Fibroblast of peridontal ligament (primary cell): ENCODE results near the gene SEMA4B.

Experiments
- DNase-seq: peaks from one replicate; pipeline ENCODE4 v3.0.0-alpha.2; 2010; ENCODE audit errors: extremely low read depth

SEMA4B gene

DNA sequence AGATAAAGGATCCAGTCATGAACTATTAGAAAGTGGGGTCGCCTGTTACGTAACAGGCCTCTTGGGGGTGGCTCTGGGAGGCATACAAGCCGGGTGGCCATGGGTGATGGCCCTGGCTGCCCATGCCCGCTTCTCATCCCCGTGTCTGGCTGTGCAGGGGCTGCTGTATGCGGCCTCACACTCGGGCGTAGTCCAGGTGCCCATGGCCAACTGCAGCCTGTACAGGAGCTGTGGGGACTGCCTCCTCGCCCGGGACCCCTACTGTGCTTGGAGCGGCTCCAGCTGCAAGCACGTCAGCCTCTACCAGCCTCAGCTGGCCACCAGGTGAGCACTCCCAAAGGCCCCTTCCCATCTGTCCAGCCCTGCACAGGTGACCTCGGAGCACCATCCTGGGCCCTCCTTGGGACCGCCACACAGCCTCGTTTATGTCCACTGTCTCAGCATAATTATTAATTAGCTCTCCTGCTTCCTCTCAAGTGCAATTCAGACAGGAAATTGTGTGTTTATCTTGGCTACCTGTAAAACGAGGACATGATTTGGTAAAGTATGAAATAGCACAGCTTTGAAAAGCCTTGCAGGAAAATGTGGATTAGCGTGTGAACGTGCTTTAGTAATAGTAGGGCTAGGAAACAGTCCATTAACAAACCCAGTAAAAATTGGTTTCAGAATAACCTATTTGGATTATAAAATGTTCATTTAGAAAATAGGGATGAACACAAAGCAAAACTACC is 24.5 kb downstream of the SEMA4B start:
- no peak for DNase-seq

DNA sequence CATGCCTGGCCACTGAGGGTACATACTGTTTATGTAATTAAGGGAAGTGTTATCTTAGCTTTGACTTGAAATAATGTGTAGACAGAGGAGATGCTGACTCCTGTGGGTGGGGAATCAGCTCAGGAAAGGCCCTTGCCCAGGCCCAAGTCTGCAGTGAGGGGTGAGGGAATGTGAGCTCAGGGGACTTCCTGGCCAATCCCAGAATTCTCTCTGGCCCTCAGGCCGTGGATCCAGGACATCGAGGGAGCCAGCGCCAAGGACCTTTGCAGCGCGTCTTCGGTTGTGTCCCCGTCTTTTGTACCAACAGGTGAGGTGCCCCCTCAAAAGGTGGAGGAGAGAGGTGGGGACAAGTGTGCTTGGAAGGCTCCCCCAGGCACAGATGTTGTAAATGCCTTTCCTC is 26.2 kb downstream of the SEMA4B start:
- DNase-seq = no peak

DNA sequence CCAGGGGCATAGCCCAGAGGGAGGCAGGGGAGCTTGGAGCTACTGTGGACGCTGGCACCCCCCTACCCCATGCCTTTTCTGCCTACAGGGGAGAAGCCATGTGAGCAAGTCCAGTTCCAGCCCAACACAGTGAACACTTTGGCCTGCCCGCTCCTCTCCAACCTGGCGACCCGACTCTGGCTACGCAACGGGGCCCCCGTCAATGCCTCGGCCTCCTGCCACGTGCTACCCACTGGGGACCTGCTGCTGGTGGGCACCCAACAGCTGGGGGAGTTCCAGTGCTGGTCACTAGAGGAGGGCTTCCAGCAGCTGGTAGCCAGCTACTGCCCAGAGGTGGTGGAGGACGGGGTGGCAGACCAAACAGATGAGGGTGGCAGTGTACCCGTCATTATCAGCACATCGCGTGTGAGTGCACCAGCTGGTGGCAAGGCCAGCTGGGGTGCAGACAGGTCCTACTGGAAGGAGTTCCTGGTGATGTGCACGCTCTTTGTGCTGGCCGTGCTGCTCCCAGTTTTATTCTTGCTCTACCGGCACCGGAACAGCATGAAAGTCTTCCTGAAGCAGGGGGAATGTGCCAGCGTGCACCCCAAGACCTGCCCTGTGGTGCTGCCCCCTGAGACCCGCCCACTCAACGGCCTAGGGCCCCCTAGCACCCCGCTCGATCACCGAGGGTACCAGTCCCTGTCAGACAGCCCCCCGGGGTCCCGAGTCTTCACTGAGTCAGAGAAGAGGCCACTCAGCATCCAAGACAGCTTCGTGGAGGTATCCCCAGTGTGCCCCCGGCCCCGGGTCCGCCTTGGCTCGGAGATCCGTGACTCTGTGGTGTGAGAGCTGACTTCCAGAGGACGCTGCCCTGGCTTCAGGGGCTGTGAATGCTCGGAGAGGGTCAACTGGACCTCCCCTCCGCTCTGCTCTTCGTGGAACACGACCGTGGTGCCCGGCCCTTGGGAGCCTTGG is 27.0 kb downstream of the SEMA4B start:
- DNase-seq = no peak

DNA sequence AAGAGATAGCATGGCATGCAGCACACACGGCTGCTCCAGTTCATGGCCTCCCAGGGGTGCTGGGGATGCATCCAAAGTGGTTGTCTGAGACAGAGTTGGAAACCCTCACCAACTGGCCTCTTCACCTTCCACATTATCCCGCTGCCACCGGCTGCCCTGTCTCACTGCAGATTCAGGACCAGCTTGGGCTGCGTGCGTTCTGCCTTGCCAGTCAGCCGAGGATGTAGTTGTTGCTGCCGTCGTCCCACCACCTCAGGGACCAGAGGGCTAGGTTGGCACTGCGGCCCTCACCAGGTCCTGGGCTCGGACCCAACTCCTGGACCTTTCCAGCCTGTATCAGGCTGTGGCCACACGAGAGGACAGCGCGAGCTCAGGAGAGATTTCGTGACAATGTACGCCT is 27.8 kb downstream of the SEMA4B start:
- DNase-seq = no peak

DNA sequence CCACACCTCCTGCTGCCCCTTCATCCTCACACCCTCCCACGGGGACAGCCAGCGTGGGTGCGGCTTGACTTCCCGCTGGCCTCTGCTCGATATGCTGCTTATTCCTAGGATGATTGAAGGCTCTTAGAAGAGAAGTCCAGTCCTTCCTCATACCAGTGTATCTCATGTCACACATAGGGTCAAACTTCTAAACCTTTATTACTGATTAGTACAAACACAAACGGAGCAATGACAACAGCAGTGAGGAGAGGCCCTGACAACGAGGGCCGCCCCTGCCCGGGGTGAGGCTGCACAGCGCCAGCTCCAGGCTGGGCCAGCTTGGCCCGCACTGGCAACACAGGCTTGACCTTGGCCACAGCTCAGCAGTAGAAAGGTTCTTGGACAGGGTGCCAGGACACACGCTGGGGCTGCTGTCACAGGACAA is 29.0 kb downstream of the SEMA4B start:
- DNase-seq = no peak

DNA sequence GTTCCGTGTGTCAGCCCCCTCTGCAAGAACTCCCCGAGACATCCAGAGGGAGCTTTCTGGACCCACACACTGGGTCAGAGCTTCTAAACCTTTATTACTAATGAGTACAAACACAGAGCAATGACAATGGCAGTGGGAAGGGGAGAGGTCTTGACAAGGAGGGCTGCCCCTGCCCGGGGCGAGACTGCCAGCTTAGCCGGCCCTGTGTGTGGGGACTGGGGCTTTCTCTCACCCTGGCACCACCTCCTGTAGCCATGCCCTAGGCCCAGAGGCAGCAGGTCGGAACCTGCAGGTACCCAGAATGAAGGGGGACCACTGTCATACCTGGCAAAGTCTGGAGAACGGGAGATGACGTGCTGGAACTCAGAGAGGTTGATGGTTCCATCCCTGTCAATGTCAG is 29.5 kb downstream of the SEMA4B start:
- DNase-seq = no peak

DNA sequence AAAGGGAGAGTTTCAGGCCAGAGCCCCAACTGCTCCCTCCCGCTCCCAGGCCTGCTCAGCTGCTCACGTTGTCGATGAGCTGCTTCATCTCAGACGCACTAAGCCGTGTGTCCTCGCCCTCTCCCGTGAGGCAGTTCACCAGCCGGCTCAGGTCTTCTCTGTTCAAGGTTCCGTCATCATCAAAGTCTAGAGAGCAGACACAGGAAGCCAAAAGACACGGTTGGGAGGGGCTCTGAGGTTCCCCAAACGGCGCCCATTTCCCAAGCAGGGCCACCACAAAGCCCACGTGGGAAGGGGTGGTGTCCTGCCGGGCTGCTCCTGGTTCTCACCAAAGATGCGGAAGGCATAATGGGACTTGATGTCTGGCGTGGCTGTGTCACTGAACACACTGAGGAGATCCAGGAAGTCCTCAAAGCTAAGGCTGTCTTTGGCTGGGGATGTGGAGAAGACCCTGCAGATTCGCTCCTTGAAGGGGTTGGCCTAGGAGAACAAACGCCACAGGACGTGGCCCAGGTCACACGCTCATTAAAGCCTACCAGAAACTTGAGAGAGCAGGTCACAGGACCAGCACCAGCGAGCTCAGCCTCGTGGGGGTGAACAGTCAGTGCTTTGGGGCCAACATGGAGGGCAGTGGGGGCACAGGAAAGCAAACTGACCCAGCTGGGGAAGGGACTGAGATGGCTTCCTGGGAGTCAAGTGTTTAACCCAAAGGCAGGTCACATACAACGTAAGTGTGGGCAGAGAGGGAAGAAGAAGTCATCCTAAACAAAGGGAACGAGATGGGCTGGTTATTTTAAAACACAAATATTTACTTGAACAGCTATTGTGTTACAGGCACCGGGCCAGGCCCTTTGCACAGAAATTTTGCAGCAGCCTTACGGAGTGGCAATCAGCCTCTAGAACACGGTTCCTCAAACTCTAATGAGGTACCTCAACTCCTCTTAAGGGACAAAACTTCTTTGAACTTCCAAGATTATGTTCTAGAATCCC is 30.2 kb downstream of the SEMA4B start:
- DNase-seq = no peak

DNA sequence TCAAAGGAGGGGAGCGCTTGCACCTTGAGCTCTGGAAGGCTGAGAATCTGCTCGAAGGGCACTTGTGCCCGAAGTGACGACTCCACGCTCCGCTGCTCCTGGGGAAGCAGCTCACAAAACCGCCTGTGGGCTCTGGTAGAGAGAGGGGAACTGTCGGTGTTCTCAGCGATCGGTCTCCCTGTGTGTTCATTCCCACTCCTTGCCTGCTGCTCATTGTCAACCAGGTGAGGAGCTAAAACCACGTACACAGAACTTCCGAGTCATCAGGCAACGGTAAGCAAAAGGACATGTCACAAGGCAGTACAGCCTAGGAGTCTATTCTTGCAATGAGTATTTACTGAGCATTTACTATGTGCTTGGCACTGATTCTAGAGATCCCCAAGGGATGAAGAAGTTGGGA is 31.1 kb downstream of the SEMA4B start:
- no peak for DNase-seq

DNA sequence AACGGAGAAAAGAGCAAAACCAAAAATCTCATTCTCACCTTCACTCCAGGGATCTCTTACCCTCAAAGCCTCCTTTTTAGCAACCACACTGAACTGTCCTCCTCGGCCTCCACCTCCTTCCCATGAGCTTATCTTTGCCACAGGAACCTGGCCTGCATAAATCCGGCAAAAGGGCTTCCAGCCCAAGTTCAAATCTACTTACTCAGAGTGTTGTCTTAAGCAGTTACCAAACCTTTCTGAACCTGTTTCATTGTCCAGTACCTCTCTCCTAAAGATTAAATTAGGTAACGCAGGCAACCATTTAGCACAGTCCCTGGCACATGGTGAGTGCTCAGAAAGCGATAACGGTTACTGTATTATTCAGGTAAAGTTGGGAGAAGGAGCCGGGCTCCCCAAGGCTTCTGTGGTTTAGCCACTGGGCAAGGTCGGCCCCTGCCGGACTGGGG is 31.8 kb downstream of the SEMA4B start:
- DNase-seq = peak; percentile 41

DNA sequence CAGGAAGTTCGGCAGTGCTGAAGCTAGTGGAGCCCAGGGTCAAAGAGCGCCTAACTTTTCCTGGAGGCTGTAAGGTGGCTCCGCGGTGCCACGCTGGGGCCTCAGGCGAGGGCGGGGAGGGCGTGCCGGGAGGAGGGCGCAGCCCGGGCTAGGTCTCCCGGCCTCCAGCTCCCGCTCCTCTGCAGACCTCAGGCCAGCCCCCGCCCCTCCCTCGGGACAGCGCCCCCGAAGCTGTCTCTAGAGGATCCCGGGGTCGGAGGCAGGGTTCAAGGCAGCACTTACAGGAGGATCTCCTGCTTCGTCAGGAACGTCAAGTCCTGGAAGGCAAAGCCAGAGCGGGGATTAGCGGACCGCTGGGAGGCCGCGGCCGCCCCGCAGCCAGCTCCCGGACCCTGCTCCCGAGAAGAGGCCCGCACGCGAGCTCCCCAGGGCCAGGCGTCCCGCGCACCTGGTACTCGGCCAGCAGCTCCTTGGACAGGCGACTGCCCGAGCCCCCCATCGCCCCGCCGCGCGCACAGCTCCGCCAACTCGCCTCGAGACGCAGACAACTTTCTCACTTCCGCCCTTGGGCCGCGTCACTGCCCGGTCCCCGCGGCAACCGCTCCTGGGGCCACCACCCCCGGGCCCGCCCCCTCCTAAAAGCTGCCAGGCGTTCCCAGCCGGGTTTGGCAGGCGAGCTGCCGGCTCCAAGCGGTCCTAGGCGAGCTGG is 32.4 kb downstream of the SEMA4B start, which contains the start of gene CIB1:
Gene CIB1 (minus strand): TSS at position 555 of the 709 bp plus-strand sequence. CDS start 56 bp downstream, at position 499.
- DNase-seq = peak; percentile 95

DNA sequence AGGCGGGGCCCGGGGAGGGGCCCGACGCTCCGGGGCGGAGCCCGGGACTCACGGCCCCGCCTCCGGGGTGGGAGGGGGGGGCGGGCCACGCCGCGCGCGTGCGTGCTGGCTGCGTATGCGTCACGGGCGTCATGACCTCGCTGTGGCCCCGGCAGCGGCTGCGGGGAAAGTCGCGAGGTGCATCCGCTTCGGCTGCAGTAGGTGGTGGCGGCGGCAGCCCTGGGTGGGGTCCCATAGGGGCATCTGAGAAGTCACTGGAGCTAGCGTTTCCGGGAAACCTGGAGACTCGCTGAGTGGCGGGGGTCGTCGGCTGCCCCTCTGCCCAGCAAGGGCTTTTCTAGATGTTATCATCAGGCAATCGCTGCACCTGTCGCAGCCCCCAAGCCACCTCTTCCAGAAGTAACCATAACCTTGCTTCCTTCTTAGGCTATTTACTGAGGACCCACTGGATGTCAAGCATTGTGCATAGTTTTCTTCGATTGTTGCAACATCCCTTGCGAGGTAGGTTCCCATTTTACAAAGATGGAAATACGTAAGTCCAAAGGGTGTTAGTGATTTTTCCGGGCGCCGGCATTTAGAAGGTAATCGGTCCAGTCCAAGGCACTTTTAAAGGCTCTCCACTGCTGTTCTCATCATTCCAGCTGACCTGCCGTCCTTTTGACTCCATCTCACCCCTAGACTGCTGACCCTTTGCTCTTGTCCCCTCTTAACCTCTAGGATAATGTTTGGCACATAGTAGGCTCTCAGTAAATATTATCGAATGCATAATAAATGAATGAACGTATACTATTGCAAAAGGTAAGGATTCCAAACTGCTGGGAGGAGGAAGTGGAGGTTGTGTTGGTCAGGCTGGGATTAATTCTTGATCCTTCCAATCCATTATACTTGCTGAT is 33.2 kb downstream of the SEMA4B start, which contains the start of gene GDPGP1:
Gene GDPGP1 (plus strand): TSS at position 114 of the 893 bp plus-strand sequence. CDS start 6,700 bp downstream, outside the sequence.
- peak; percentile 23 for DNase-seq

DNA sequence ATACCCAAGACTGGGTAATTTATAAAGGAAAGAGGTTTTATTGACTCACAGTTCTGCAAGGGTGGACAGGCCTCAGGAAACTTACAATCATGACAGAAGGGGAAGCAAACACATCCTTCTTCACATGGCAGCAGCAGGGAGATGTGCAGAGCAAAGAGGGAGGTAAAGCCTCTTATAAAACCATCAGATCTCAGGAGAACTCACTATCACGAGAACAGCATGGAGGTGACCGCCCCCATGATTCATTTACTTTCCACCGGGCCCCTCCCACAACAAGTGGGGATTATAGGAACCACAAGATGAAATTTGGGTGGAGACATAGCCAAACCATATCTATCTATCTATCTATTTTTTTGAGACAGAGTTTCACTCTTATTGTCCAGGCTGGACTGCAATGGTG is 38.2 kb downstream of the SEMA4B start:
- no peak for DNase-seq

DNA sequence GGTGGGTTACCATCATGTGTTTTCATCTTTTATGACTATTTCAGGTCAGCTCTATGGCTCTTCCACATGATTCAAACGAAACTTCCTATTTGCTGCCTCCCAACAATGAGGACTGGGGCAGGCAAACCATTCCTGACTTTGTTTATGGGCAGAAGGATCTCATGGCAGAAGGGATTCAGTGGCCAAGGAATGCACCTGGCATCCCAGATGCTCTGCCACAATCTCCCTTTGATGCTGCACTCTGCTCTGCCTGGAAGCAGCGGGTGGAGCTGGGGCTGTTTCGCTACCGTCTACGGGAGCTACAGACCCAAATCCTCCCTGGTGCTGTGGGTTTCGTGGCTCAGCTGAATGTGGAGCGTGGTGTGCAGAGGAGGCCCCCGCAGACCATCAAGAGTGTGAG is 39.7 kb downstream of the SEMA4B start:
- DNase-seq = no peak

DNA sequence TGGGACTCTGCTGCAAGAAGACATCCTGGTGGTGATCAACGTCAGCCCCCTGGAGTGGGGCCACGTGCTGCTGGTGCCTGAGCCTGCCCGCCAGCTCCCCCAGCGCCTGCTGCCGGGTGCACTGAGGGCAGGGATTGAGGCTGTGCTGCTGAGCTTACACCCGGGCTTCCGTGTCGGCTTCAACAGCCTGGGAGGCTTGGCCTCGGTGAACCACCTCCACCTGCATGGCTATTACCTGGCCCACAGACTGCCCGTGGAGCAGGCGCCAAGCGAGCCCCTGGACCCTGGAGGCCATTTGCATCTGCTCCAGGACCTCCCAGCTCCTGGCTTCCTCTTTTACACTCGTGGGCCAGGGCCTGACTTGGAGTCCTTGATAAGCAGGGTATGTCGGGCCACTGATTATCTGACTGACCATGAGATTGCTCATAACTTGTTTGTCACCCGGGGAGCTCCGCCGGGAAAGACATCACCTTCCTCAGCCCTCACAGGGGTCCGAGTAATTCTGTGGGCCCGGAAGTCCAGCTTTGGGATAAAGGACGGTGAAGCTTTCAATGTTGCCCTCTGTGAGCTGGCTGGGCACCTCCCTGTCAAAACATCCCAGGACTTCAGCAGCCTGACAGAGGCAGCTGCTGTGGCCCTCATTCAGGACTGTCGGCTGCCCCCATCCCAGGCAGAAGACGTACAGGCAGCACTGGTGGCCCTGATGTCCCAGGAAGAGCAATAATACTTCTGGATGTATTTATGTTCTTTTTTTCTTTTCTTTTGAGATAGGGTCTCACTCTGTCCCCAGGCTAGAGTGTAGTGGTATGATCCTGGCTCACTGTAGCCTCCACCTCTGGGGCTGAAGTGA is 40.4 kb downstream of the SEMA4B start:
- no peak for DNase-seq

DNA sequence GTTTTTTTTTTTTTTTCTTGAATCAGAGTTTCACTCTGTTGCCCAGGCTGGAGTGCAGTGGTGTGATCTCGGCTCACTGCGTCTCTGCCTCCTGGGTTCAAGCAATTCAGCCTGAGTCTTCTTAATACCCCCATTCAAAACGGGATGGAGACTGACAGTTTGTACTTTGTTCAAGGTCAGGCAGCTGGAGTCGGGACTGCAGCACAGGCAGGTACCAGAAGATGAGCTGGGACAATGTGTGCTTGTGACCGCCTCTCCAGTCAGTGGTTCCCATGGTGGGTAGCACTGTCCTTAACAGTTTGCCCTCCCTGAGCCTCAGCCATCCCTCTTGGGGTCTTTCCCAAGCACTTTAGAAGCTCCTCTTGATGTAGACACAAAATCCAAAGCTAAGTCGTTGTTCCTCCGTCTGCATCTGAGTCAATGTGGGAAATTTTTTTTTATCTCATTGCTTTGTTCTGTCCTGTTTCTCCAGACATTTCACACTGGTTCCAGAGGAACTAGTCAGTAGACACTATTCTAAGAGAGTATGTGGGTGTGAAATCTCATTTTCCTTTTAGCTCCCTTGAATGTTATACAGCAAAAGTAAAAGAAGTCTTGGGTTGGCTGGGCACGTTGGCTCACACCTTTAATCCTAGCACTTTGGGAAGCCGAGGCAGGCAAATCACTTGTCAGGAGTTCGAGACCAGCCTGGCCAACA is 43.0 kb downstream of the SEMA4B start:
- no peak for DNase-seq

DNA sequence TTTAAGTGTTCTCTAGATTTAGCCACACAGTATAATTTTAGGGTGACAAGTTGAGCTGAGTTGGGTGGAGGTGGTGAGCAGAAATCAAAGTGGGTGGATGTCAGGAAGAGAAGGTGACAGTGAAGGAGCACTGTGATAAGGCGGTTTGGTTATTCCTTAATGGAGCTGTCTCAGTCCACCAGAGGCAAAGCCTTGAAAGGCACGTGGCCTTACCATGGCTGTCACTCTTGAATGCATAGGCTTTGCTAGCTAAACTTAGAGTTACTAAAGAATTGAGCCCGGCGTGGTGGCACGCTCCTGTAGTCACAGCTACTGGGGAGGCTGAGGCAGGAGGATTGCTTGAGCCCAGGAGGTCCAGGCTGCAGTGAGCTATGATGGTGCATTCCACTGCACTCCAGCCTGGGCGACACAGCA is 47.7 kb downstream of the SEMA4B start:
- DNase-seq = no peak

DNA sequence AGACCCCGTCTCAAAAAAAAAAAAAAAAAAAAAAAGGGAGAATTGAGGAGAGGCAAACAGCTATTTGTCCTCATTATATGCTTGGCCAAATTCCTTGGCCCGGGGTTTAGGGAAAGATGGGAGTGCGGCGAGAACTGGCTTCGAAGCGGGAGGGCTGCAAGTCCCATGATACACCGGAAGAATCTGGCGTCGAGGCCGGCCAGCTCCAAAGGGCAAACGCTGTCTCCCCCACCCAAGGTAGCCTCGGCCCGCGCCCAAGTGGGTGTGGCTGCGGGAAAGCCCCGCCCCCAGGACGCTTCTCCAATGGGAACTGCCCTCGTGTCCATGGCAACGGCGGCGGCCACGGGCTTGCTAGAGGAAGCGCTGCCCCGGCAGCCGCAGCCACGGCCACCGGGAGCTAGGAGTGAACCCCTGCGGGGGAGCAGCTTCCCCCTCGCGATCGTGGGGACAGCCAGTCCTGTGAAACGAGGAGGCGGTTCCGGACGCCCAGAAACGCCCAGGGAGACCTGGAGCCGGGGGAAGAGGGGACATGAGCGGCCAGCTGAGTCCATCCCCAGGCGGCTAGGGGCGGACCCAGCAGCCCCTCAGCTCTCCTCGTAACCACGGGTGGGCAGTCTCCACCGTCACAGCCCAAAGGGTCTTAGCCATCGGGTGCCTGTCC is 48.2 kb downstream of the SEMA4B start, which contains the start of gene TTLL13:
Gene TTLL13 (plus strand): TSS at position 354 of the 661 bp plus-strand sequence. CDS start 1,075 bp downstream, outside the sequence.
- peak; percentile 67 for DNase-seq
